ENCODE measurements around the gene SLC25A4. TPM values are rescaled to one million over a fixed set of nuclear protein-coding genes. Genes with fewer than 3 reads are reported as not detected.

Gene SLC25A4
- total RNA-seq, 2 experiments from 2014 or later, result 29.6 to 38.2 TPM

DNA sequence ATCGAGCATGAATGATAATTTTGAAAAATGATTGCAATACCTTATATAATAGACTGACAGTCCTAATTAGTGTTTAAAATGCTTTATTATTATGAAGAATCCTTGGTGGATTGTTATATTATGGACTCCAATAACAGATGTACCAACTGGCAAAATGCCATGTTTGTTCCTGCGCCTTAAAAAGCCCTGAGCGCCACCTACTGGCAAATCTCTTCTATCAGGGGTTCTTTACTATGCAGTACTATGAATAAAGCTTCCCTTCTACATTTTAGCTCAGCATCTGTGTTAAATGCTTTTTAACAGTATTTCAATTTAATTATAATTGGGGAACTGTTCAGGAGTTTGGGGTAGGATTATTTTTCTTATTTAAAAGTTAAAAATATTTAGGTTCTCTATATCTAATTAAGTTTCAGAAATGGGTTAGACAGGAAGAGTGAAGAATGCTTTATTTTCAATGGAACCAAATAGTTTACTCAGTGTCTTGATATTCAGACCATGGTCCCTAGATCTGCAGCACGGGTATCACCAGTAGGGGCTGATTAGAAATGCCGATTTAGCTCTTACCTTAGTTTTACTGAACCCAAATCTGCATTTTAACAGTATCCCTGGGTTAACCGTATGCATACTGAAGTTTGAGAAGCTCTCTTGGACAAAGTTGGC lies 40.7 kb downstream of the SLC25A4 start:
- CTCF ChIA-PET (ENCODE audit: unreplicated experiment), result interaction anchor here (0.5 to 1.0 kb wide), 3 partner anchors 9 to 49 kb away, joined by 3 read pairs; no protein-coding TSS in a partner anchor
- POLR2A ChIA-PET, result interaction anchor here (0.9 to 1.5 kb wide), 5 partner anchors 13 to 449 kb away, joined by 3 to 5 read pairs (median 4); no protein-coding TSS in a partner anchor
- peaks cover 26% of the 10 kb centered on the region; the same call in 1 of the 2 replicates for H3K36me3 ChIP-seq (ENCODE audit: insufficient read depth, low read length)
- TF ChIP-seq, protein P1, sequence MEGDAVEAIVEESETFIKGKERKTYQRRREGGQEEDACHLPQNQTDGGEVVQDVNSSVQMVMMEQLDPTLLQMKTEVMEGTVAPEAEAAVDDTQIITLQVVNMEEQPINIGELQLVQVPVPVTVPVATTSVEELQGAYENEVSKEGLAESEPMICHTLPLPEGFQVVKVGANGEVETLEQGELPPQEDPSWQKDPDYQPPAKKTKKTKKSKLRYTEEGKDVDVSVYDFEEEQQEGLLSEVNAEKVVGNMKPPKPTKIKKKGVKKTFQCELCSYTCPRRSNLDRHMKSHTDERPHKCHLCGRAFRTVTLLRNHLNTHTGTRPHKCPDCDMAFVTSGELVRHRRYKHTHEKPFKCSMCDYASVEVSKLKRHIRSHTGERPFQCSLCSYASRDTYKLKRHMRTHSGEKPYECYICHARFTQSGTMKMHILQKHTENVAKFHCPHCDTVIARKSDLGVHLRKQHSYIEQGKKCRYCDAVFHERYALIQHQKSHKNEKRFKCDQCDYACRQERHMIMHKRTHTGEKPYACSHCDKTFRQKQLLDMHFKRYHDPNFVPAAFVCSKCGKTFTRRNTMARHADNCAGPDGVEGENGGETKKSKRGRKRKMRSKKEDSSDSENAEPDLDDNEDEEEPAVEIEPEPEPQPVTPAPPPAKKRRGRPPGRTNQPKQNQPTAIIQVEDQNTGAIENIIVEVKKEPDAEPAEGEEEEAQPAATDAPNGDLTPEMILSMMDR (conservative IDR thresholded peaks at IDR 0.05; ENCODE audit: low read length), result peak; percentile 98
- TF ChIP-seq EZH2phosphoT487 (IDR thresholded peaks at IDR 0.05; ENCODE audit: borderline replicate concordance, low read depth, low read length), result no peak
- peaks cover 11% of the 10 kb centered on the region for H3K4me1 ChIP-seq (ENCODE audit: insufficient read depth, low read length, poor library complexity, severe bottlenecking)
- H3K4me2 ChIP-seq (ENCODE audit: low read length), result no peak overlapping the region
- H3K4me3 ChIP-seq (ENCODE audit: low read depth, low read length, poor library complexity, severe bottlenecking), result no peak overlapping the region
- H3K9me2 ChIP-seq (ENCODE audit: insufficient read depth, low read length), result no peaks in the 10 kb centered on the region
- no peak overlapping the region for H3K27ac ChIP-seq (ENCODE audit: low read depth, low read length, poor library complexity, severe bottlenecking)
- H4K20me1 ChIP-seq (ENCODE audit: insufficient read depth, low read length), result no peaks in the 10 kb centered on the region
- intact Hi-C loops (cut with micrococcal nuclease; ENCODE audit: unreplicated experiment), result loop anchor here (1.0 to 5.0 kb wide), 2 partner anchors 41 to 144 kb away; partner anchors contain the start of gene SLC25A4
- H3K79me2 ChIP-seq (ENCODE audit: insufficient read depth, low read depth, low read length), result peaks cover 32% of the 10 kb centered on the region; the same call in 1 of the 2 replicates
- peak; percentile 85 for DNase-seq (ENCODE audit: low spot score)
- no TSS peak for BruUV-seq (replicated peaks)
- no peak overlapping the region for H2AFZ ChIP-seq (ENCODE audit: low read length)
- no peaks in the 10 kb centered on the region for H3K9me3 ChIP-seq (ENCODE audit: low read length)

DNA sequence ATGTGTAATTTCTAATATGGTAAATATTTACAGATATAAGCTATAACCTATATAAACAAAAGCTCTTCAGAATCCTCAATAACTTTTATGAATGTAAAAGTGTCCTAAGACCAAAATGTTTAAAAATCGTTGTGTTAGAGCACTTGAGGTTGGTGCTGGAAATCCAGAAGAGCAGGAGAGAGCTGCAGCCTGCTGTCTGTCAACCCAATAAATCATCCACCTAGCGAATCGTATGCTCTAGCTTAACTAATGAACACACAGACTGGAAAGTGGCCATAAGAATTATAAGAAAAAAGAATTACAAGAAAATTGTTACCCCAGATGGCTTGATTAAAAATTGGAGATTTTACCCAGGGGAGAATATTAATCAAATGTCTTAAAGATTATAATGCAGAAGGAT lies 43.7 kb downstream of the SLC25A4 start:
- H3K4me3 ChIP-seq (ENCODE audit: low read depth, low read length, poor library complexity, severe bottlenecking), result no peak overlapping the region
- H3K9me3 ChIP-seq (ENCODE audit: low read length), result no peaks in the 10 kb centered on the region
- BruUV-seq (replicated peaks), result no TSS peak
- DNase-seq (ENCODE audit: low spot score), result no peak
- no peaks in the 10 kb centered on the region for H3K9me2 ChIP-seq (ENCODE audit: insufficient read depth, low read length)
- TF ChIP-seq EZH2phosphoT487 (IDR thresholded peaks at IDR 0.05; ENCODE audit: borderline replicate concordance, low read depth, low read length), result no peak
- TF ChIP-seq, protein P1 (conservative IDR thresholded peaks at IDR 0.05; ENCODE audit: low read length), result no peak
- ChIA-PET POLR2A (interaction anchor here (0.6 to 1.2 kb wide), 6 partner anchors 10 to 453 kb away, joined by 3 to 6 read pairs (median 4); partner anchors contain the start of gene CENPU), CTCF (ENCODE audit: unreplicated experiment) (interaction anchor here (1.1 kb wide), 1 partner anchor 22 kb away, joined by 3 read pairs; no protein-coding TSS in a partner anchor)
- intact Hi-C loops (cut with micrococcal nuclease; ENCODE audit: unreplicated experiment), result no loop called here
- no peak overlapping the region for H3K4me2 ChIP-seq (ENCODE audit: low read length)
- peaks cover 29% of the 10 kb centered on the region; the same call in 1 of the 2 replicates for H3K79me2 ChIP-seq (ENCODE audit: insufficient read depth, low read depth, low read length)
- H3K4me1 ChIP-seq (ENCODE audit: insufficient read depth, low read length, poor library complexity, severe bottlenecking), result peaks cover 11% of the 10 kb centered on the region
- H2AFZ ChIP-seq (ENCODE audit: low read length), result no peak overlapping the region
- no peak overlapping the region for H3K27ac ChIP-seq (ENCODE audit: low read depth, low read length, poor library complexity, severe bottlenecking)
- no peaks in the 10 kb centered on the region for H4K20me1 ChIP-seq (ENCODE audit: insufficient read depth, low read length)
- H3K36me3 ChIP-seq (ENCODE audit: insufficient read depth, low read length), result peaks cover 41% of the 10 kb centered on the region
